Measurements from ENCODE around the gene CELF2.

GRCh38 chr10:11138314-11139033 is 120.8 kb downstream of the CELF2 start:
- TF ChIP-seq, protein P1, sequence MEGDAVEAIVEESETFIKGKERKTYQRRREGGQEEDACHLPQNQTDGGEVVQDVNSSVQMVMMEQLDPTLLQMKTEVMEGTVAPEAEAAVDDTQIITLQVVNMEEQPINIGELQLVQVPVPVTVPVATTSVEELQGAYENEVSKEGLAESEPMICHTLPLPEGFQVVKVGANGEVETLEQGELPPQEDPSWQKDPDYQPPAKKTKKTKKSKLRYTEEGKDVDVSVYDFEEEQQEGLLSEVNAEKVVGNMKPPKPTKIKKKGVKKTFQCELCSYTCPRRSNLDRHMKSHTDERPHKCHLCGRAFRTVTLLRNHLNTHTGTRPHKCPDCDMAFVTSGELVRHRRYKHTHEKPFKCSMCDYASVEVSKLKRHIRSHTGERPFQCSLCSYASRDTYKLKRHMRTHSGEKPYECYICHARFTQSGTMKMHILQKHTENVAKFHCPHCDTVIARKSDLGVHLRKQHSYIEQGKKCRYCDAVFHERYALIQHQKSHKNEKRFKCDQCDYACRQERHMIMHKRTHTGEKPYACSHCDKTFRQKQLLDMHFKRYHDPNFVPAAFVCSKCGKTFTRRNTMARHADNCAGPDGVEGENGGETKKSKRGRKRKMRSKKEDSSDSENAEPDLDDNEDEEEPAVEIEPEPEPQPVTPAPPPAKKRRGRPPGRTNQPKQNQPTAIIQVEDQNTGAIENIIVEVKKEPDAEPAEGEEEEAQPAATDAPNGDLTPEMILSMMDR (IDR thresholded peaks at IDR 0.05; ENCODE audit: borderline replicate concordance, extremely low read depth, low read length, poor library complexity, severe bottlenecking): no peak
- TF ChIP-seq EZH2 (IDR thresholded peaks at IDR 0.05; ENCODE audit: borderline replicate concordance, low read depth, low read length, severe bottlenecking): no peak

Data from DND-41 (cell line).